ENCODE data around the gene AGBL1.

DNA sequence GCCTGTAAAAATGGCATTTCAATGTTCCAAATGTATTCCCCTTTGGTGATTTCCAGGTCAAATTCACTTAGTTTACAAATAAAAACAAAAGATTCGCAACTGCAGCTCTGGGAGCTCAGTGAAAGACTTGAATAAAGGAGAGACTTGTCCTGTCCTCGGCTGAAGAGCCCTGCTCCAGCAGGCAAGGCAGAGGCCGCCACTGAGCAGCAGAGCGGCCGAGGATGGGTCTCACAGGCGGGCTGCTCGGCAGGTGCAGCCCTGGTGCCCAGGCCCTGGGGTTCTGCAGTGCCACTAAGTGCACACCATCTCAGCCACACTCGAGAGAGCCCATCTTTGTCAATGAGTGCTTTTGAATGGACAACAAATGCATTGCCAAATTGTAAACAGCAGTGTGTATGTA lies 856.2 kb downstream of the AGBL1 start:
- TF ChIP-seq, protein P1, sequence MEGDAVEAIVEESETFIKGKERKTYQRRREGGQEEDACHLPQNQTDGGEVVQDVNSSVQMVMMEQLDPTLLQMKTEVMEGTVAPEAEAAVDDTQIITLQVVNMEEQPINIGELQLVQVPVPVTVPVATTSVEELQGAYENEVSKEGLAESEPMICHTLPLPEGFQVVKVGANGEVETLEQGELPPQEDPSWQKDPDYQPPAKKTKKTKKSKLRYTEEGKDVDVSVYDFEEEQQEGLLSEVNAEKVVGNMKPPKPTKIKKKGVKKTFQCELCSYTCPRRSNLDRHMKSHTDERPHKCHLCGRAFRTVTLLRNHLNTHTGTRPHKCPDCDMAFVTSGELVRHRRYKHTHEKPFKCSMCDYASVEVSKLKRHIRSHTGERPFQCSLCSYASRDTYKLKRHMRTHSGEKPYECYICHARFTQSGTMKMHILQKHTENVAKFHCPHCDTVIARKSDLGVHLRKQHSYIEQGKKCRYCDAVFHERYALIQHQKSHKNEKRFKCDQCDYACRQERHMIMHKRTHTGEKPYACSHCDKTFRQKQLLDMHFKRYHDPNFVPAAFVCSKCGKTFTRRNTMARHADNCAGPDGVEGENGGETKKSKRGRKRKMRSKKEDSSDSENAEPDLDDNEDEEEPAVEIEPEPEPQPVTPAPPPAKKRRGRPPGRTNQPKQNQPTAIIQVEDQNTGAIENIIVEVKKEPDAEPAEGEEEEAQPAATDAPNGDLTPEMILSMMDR (IDR thresholded peaks at IDR 0.05; ENCODE audit: insufficient read depth, low read depth, low read length): no peak
- TF ChIP-seq EZH2 (IDR thresholded peaks at IDR 0.05; ENCODE audit: insufficient read depth, low read length): no peak
